Measurements from ENCODE around the gene GNA12. TPM values are rescaled to one million over a fixed set of nuclear protein-coding genes. Genes with fewer than 3 reads are reported as not detected.
A peak's percentile ranks its signal among the peaks of the same experiment; 100 is the strongest.

Gene GNA12
- total RNA-seq, 1 experiment from 2014 or later = 63.8 TPM

DNA sequence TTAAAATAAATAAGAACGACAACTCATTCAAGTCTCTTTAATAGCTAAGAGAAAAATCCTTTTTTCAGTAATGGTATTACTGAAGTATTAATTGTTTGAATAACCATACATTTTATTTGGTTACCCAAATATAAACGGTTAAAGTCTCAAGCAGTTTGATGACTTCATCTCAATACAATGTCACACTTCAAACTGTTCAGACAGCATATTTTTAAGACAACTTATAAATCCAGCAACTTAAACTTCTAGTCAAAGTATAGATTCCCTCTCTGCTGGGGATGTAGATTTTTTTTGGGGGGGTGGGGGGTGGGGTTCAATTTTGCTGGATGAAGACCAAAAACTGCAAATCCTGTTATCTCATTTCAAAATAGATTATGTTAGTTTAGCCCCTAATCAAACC, 42.0 kb downstream of the GNA12 start:
- Mint-ChIP-seq H3K27me3 (ENCODE audit: insufficient read depth, unreplicated experiment) (no peaks in the 10 kb centered on the region), H3K36me3 (ENCODE audit: insufficient read depth, unreplicated experiment) (peaks cover 11% of the 10 kb centered on the region), H3K4me3 (ENCODE audit: unreplicated experiment) (peak overlapping the region; percentile 84), H3K4me1 (ENCODE audit: low read depth, unreplicated experiment) (peaks cover 56% of the 10 kb centered on the region), H3K9me3 (ENCODE audit: unreplicated experiment) (no peaks in the 10 kb centered on the region), H3K27ac (ENCODE audit: unreplicated experiment) (peak overlapping the region; percentile 96)
- no peaks in the 10 kb centered on the region for H3K27me3 ChIP-seq (replicated peaks; ENCODE audit: control insufficient read depth, insufficient read depth, low read length)
- H3K36me3 ChIP-seq (ENCODE audit: control insufficient read depth, insufficient read depth, low read length) = no peaks in the 10 kb centered on the region
- CTCF ChIA-PET = interaction anchor here (0.6 kb wide), 2 partner anchors 27 to 113 kb away, joined by 4 to 11 read pairs; no protein-coding TSS in a partner anchor
- DNase-seq = no peak
- POLR2A ChIA-PET = no interaction called here
- H3K9me3 ChIP-seq = no peaks in the 10 kb centered on the region
- no TSS peak for BruUV-seq (replicated peaks)
- no peak overlapping the region for H3K4me3 ChIP-seq (ENCODE audit: low read depth, low read length)
- H3K4me1 ChIP-seq = peaks cover 55% of the 10 kb centered on the region
- intact Hi-C loops (cut with micrococcal nuclease; ENCODE audit: unreplicated experiment) = loop anchor here (5.0 kb wide), 1 partner anchor 40 kb away; the partner anchor contains the start of gene GNA12
- TF ChIP-seq, protein P1, sequence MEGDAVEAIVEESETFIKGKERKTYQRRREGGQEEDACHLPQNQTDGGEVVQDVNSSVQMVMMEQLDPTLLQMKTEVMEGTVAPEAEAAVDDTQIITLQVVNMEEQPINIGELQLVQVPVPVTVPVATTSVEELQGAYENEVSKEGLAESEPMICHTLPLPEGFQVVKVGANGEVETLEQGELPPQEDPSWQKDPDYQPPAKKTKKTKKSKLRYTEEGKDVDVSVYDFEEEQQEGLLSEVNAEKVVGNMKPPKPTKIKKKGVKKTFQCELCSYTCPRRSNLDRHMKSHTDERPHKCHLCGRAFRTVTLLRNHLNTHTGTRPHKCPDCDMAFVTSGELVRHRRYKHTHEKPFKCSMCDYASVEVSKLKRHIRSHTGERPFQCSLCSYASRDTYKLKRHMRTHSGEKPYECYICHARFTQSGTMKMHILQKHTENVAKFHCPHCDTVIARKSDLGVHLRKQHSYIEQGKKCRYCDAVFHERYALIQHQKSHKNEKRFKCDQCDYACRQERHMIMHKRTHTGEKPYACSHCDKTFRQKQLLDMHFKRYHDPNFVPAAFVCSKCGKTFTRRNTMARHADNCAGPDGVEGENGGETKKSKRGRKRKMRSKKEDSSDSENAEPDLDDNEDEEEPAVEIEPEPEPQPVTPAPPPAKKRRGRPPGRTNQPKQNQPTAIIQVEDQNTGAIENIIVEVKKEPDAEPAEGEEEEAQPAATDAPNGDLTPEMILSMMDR (IDR thresholded peaks at IDR 0.05; ENCODE audit: insufficient read depth in 1 of 2, low read depth in 1 of 2, low read length in 1 of 2, severe bottlenecking in 1 of 2, unreplicated experiment in 1 of 2) = no peak

DNA sequence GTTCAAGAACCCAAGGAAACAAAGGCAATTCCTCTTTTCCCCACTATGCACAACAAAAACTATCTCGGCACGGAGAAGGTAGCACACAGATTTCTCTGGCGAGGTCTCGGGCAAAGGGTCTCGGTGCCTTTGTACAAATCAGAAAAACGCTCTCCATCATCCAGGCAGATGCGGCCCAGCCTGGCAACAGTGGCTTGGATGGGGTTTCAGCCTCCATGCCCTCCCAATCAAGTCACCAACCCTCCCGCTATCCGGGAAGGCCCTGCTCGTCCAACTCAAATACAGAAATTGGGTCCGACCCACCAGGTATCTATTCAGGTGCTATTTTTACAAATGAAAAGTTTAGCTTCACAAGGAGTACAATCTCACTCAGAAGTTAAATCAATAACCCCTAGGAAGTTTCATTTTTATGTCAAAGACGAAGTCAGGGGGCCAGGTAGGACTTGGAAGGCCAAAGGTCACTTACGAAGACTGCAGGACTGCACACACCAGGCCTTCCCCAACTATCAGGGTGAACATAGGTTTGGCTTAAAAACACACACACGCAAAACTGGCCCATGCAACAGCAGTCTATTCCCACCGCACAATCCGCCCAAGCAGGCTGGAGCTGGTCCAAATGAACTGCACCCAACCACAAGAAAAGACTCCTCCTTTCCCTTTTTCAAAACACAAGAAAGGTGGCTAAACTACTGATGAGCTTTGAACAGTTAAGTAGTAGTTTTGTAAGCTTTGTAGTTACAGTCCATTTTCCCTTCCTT, 43.0 kb downstream of the GNA12 start:
- no peaks in the 10 kb centered on the region for H3K36me3 ChIP-seq (ENCODE audit: control insufficient read depth, insufficient read depth, low read length)
- H3K9me3 Mint-ChIP-seq (ENCODE audit: unreplicated experiment) = no peaks in the 10 kb centered on the region
- POLR2A ChIA-PET = no interaction called here
- CTCF ChIA-PET = interaction anchor here (1.2 kb wide), 1 partner anchor 40 kb away, joined by 3 read pairs; no protein-coding TSS in a partner anchor
- H3K4me3 Mint-ChIP-seq (ENCODE audit: unreplicated experiment) = peak overlapping the region; percentile 84
- intact Hi-C loops (cut with micrococcal nuclease; ENCODE audit: unreplicated experiment) = loop anchor here (5.0 kb wide), 1 partner anchor 41 kb away; the partner anchor contains the start of gene GNA12
- peaks cover 15% of the 10 kb centered on the region for H3K36me3 Mint-ChIP-seq (ENCODE audit: insufficient read depth, unreplicated experiment)
- peaks cover 56% of the 10 kb centered on the region for H3K4me1 Mint-ChIP-seq (ENCODE audit: low read depth, unreplicated experiment)
- H3K27ac Mint-ChIP-seq (ENCODE audit: unreplicated experiment) = peak overlapping the region; percentile 96
- BruUV-seq (replicated peaks) = no TSS peak
- TF ChIP-seq, protein P1 (IDR thresholded peaks at IDR 0.05; ENCODE audit: insufficient read depth in 1 of 2, low read depth in 1 of 2, low read length in 1 of 2, severe bottlenecking in 1 of 2, unreplicated experiment in 1 of 2) = no peak
- H3K27me3 Mint-ChIP-seq (ENCODE audit: insufficient read depth, unreplicated experiment) = no peaks in the 10 kb centered on the region
- no peak overlapping the region for H3K4me3 ChIP-seq (ENCODE audit: low read depth, low read length)
- H3K9me3 ChIP-seq = no peaks in the 10 kb centered on the region
- no peaks in the 10 kb centered on the region for H3K27me3 ChIP-seq (replicated peaks; ENCODE audit: control insufficient read depth, insufficient read depth, low read length)
- DNase-seq = no peak
- H3K4me1 ChIP-seq = peaks cover 55% of the 10 kb centered on the region

DNA sequence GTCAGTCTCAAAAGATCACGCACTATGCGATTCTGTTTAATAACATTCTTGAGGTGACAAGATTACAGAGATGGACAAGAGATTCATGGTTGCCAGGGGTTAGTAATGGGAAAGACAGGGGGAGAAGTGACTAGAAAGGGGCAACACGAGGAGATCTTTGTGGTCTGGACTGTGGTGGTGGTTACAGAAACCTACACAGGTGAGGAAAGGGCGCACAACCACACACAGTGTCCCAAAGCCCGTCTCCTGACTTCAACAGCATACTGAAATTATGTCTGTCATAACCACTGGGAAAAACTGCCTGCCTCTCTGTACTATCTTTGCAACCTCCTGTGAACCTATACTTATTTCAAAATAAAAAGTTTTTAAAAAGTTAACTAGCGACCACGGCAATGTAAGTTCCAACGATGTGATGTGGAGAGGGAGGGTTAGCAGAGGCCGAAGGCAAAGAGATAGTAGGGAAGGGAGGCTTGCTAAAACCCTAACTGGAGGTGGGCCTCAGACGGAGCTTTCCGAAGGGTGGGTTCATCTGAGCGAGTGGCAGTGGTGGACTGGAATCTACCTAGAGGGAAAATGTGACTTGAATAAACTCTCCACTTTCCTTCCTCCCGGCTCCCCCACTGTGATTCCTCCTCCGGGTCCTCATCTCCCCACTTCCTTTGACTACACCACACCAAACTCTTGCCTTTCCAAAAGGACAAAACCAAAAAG, 43.7 kb downstream of the GNA12 start:
- intact Hi-C loops (cut with micrococcal nuclease; ENCODE audit: unreplicated experiment) = loop anchor here (5.0 kb wide), 1 partner anchor 42 kb away; the partner anchor contains the start of gene GNA12
- no peak for DNase-seq
- no TSS peak for BruUV-seq (replicated peaks)
- Mint-ChIP-seq H3K4me3 (ENCODE audit: unreplicated experiment) (no peak overlapping the region), H3K36me3 (ENCODE audit: insufficient read depth, unreplicated experiment) (peaks cover 20% of the 10 kb centered on the region), H3K4me1 (ENCODE audit: low read depth, unreplicated experiment) (peaks cover 49% of the 10 kb centered on the region), H3K9me3 (ENCODE audit: unreplicated experiment) (no peaks in the 10 kb centered on the region), H3K27me3 (ENCODE audit: insufficient read depth, unreplicated experiment) (no peaks in the 10 kb centered on the region), H3K27ac (ENCODE audit: unreplicated experiment) (peak overlapping the region; percentile 96)
- TF ChIP-seq, protein P1 (IDR thresholded peaks at IDR 0.05; ENCODE audit: insufficient read depth in 1 of 2, low read depth in 1 of 2, low read length in 1 of 2, severe bottlenecking in 1 of 2, unreplicated experiment in 1 of 2) = no peak
- ChIA-PET POLR2A (no interaction called here), CTCF (interaction anchor here (1.2 kb wide), 1 partner anchor 40 kb away, joined by 3 read pairs; no protein-coding TSS in a partner anchor)
- peaks cover 47% of the 10 kb centered on the region for H3K4me1 ChIP-seq
- no peak overlapping the region for H3K4me3 ChIP-seq (ENCODE audit: low read depth, low read length)
- no peaks in the 10 kb centered on the region for H3K36me3 ChIP-seq (ENCODE audit: control insufficient read depth, insufficient read depth, low read length)
- no peaks in the 10 kb centered on the region for H3K27me3 ChIP-seq (replicated peaks; ENCODE audit: control insufficient read depth, insufficient read depth, low read length)
- H3K9me3 ChIP-seq = no peaks in the 10 kb centered on the region
